IPS-15b (cell line): ENCODE data around the gene INCENP.
"Not testable (repeated sequence)": the region's sequence is repeated elsewhere in the genome, so short reads cannot be mapped to it uniquely, and the experiment has no call there.

Experiments
- H3K27me3 ChIP-seq: one replicate; pipeline ENCODE4 v1.6.1; 2013; ENCODE audit warnings: low read length; ENCODE audit not compliant: control insufficient read depth, insufficient read depth
- H3K36me3 ChIP-seq: one replicate; pipeline ENCODE4 v1.6.1; 2013; ENCODE audit warnings: low read length; ENCODE audit not compliant: control insufficient read depth, insufficient read depth
- H3K4me1 ChIP-seq: one replicate; pipeline ENCODE4 v1.6.1; 2013; ENCODE audit warnings: mild to moderate bottlenecking, low read length; ENCODE audit not compliant: control insufficient read depth, insufficient read depth
- H3K4me3 ChIP-seq: one replicate; pipeline ENCODE4 v1.5.1; 2013; ENCODE audit warnings: low read depth, low read length
- H3K9ac ChIP-seq: one replicate; pipeline ENCODE4 v1.6.1; 2013; ENCODE audit warnings: low read depth, mild to moderate bottlenecking, low read length
- H3K9me3 ChIP-seq: one replicate; pipeline ENCODE4 v1.6.1; 2013; ENCODE audit warnings: mild to moderate bottlenecking, low read length; ENCODE audit not compliant: control insufficient read depth, insufficient read depth

Gene INCENP

DNA sequence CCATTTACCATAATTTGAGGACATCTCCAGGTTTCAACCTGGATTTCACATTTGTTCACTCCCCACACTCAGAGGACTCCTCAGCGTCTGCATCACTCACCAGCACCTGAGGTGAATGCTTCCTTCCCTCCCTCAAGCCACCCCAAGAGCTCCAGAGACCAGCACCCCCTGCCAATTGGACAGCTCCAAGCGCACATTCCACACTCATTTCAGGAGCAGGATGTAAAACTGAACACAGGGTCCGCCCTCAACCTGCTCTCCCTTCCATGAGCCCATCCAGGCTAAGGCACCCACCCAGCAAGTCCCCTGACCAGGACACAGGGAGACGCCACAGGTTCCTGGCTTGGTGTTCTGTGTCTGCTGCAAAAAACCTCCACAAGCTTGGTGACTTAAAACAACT lies 70.1 kb downstream of the INCENP start:
- Histone ChIP-seq H3K4me1 (peaks cover 6% of the 10 kb centered on the region), H3K9me3 (no peaks in the 10 kb centered on the region), H3K4me3 (no peak overlapping the region), H3K9ac (no peak overlapping the region), H3K36me3 (no peaks in the 10 kb centered on the region), H3K27me3 (no peaks in the 10 kb centered on the region)

- not testable (repeated sequence) for H3K27me3 ChIP-seq, H3K4me3 ChIP-seq, H3K9ac ChIP-seq, H3K9me3 ChIP-seq, H3K36me3 ChIP-seq, H3K4me1 ChIP-seq
Observed at GRCh38 chr11:62195010-62195409, 71.2 kb downstream of the INCENP start.

- Histone ChIP-seq H3K36me3 (no peaks in the 10 kb centered on the region), H3K9me3 (no peaks in the 10 kb centered on the region), H3K27me3 (no peaks in the 10 kb centered on the region), H3K4me1 (peaks cover 6% of the 10 kb centered on the region), H3K9ac (no peak overlapping the region), H3K4me3 (peak overlapping the region; percentile 1)
Observed at GRCh38 chr11:62195945-62196344, 72.1 kb downstream of the INCENP start.

GRCh38 chr11:62197400-62197799 lies 73.6 kb downstream of the INCENP start:
- H3K36me3 ChIP-seq, H3K4me3 ChIP-seq, H3K9me3 ChIP-seq, H3K4me1 ChIP-seq, H3K27me3 ChIP-seq, H3K9ac ChIP-seq: not testable (repeated sequence)

- no peak overlapping the region for H3K4me3 ChIP-seq
- H3K27me3 ChIP-seq, result no peaks in the 10 kb centered on the region
Observed at GRCh38 chr11:62201376-62201775, 77.6 kb downstream of the INCENP start.

More at GRCh38 chr11:62201376-62201775, 77.6 kb downstream of the INCENP start:
- H3K36me3 ChIP-seq, result no peaks in the 10 kb centered on the region
- no peaks in the 10 kb centered on the region for H3K9me3 ChIP-seq
- H3K9ac ChIP-seq, result no peak overlapping the region
- H3K4me1 ChIP-seq, result no peaks in the 10 kb centered on the region
